Neuronal stem cell (in vitro differentiated cells): ENCODE results near the gene RRP1.

Source experiments
- DNase-seq: peaks from one replicate; pipeline ENCODE4 v3.0.0-alpha.2; 2013; ENCODE audit warnings: low spot score
- H2AFZ ChIP-seq: one replicate; pipeline ENCODE4 v1.6.1; 2013; ENCODE audit warnings: mild to moderate bottlenecking, low read length, inconsistent platforms
- H2AK5ac ChIP-seq: 2 replicates; pipeline ENCODE4 v1.6.1; 2013; ENCODE audit warnings: low read depth, mild to moderate bottlenecking, inconsistent platforms, low read length, moderate library complexity, mixed read lengths
- H2BK120ac ChIP-seq: 2 replicates; pipeline ENCODE4 v1.6.1; 2013; ENCODE audit warnings: low read depth, mild to moderate bottlenecking, inconsistent platforms, low read length, moderate library complexity, mixed read lengths
- H2BK12ac ChIP-seq: one replicate; pipeline ENCODE4 v1.6.1; 2013; ENCODE audit warnings: low read length, inconsistent platforms
- H2BK15ac ChIP-seq: 2 replicates; pipeline ENCODE4 v1.6.1; 2013; ENCODE audit warnings: mild to moderate bottlenecking, low read length, inconsistent platforms, mixed read lengths
- H2BK5ac ChIP-seq: one replicate; pipeline ENCODE4 v1.6.1; 2013; ENCODE audit warnings: inconsistent platforms, mild to moderate bottlenecking, low read length, moderate library complexity
- H3K14ac ChIP-seq: one replicate; pipeline ENCODE4 v1.6.1; 2013; ENCODE audit warnings: low read length, inconsistent platforms
- H3K18ac ChIP-seq: 2 replicates; pipeline ENCODE4 v1.6.1; 2013; ENCODE audit warnings: low read length, inconsistent platforms
- H3K23ac ChIP-seq: 2 replicates; pipeline ENCODE4 v1.6.1; 2013; ENCODE audit warnings: low read depth, mild to moderate bottlenecking, mixed read lengths, low read length, inconsistent platforms; ENCODE audit not compliant: poor library complexity
- H3K27ac ChIP-seq: replicated peaks from 3 replicates; pipeline ENCODE4 v1.5.1; 2013; ENCODE audit warnings: low read length, inconsistent platforms
- H3K27me3 ChIP-seq, 3 experiments: 2 replicates each; pipeline ENCODE4 v1.6.1; 2013; ENCODE audit warnings: low read length in 3 of 3, mild to moderate bottlenecking in 2 of 3, inconsistent platforms in 1 of 3, low read depth in 1 of 3, mixed read lengths in 1 of 3, moderate library complexity in 1 of 3; ENCODE audit not compliant: control insufficient read depth in 3 of 3, insufficient read depth in 3 of 3
- H3K36me3 ChIP-seq, 2 donors: replicated peaks in 1 of 2; 2 replicates each; pipeline ENCODE4 v1.6.1; 2013; ENCODE audit warnings: low read length in 2 of 2; ENCODE audit not compliant: control insufficient read depth in 2 of 2, insufficient read depth in 2 of 2
- H3K4ac ChIP-seq: 2 replicates; pipeline ENCODE4 v1.6.1; 2013; ENCODE audit warnings: inconsistent platforms, mild to moderate bottlenecking, low read length, moderate library complexity
- H3K4me1 ChIP-seq, 2 donors: 1 replicate in 1 of 2; 2 replicates in 1 of 2; pipeline ENCODE4 v1.6.1; 2013; ENCODE audit warnings: low read length in 2 of 2, low read depth in 1 of 2; ENCODE audit not compliant: control insufficient read depth in 2 of 2, insufficient read depth in 1 of 2
- H3K4me2 ChIP-seq: one replicate; pipeline ENCODE4 v1.6.1; 2013; ENCODE audit warnings: mild to moderate bottlenecking, low read length, inconsistent platforms; ENCODE audit not compliant: insufficient read depth, poor library complexity, severe bottlenecking
- H3K4me3 ChIP-seq, 2 donors: 2 replicates each; pipeline ENCODE4 v1.5.1; 2013; ENCODE audit warnings: low read length in 2 of 2, mild to moderate bottlenecking in 2 of 2, inconsistent platforms in 1 of 2, moderate library complexity in 1 of 2
- H3K79me1 ChIP-seq: one replicate; pipeline ENCODE4 v1.6.1; 2013; ENCODE audit warnings: low read depth, mild to moderate bottlenecking, inconsistent platforms, low read length, moderate library complexity
- H3K9ac ChIP-seq: one replicate; pipeline ENCODE4 v1.6.1; 2013; ENCODE audit warnings: mild to moderate bottlenecking, low read depth, low read length, inconsistent platforms; ENCODE audit not compliant: poor library complexity
- H3K9me3 ChIP-seq, 2 donors: replicated peaks in 1 of 2; 2 replicates each; pipeline versions ENCODE3 to v1.6.1; 2013; ENCODE audit warnings: low read length in 2 of 2, mild to moderate bottlenecking in 2 of 2, inconsistent platforms in 1 of 2, low read depth in 1 of 2, mixed read lengths in 1 of 2, moderate library complexity in 1 of 2; ENCODE audit not compliant: control insufficient read depth in 2 of 2, insufficient read depth in 1 of 2
- H4K8ac ChIP-seq: one replicate; pipeline ENCODE4 v1.6.1; 2013; ENCODE audit warnings: low read depth, mild to moderate bottlenecking, inconsistent platforms, low read length, moderate library complexity
- H4K91ac ChIP-seq: one replicate; pipeline ENCODE4 v1.6.1; 2013; ENCODE audit warnings: low read length, low read depth, mild to moderate bottlenecking, inconsistent platforms; ENCODE audit not compliant: poor library complexity
- WGBS, 2 donors: extraction: QIAGEN DNeasy Blood & Tissue Kit; methylation state at CpG; one replicate each; pipeline ENCODE4 v1.1.7; 2013; ENCODE audit warnings: missing lambda C conversion rate in 2 of 2, mixed read lengths in 1 of 2; ENCODE audit not compliant: insufficient read length in 2 of 2, insufficient replicate concordance in 1 of 2; ENCODE audit errors: extremely low coverage in 2 of 2; 5-methylcytosine and 5-hydroxymethylcytosine counted together

The RRP1 gene

DNA sequence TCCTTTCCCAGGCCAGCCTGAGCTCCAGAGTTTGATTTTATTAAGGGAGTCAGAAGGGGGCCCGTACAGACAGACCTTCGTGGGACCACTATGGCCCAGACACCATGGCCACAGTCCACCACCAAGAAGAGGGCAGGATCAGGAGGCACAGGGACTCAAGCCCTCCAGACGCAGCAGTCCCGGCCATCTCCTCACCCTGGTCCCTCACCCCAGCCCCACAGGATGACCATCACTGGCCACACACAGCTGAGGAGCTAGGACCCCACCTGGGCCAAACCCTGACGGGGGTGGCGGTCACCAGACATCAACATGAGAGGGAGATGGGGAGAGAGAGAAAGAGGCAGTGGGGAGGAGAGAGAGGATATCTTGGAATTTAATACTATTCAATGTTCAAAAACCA, 46.5 kb downstream of the RRP1 start:
- no peak overlapping the region for H3K14ac ChIP-seq
- no peak overlapping the region for H3K9ac ChIP-seq
- H3K27me3 ChIP-seq = no peaks in the 10 kb centered on the region
- H4K91ac ChIP-seq = no peak overlapping the region
- no peaks in the 10 kb centered on the region for H3K36me3 ChIP-seq
- H2BK5ac ChIP-seq = no peak overlapping the region
- peaks cover 3% of the 10 kb centered on the region for H3K79me1 ChIP-seq
- peak overlapping the region; percentile 83 for H2AK5ac ChIP-seq
- no peak overlapping the region for H3K27ac ChIP-seq
- no peak for DNase-seq
- no peak overlapping the region for H2BK120ac ChIP-seq
- no peaks in the 10 kb centered on the region for H3K4me1 ChIP-seq
- H2AFZ ChIP-seq = no peak overlapping the region
- H3K18ac ChIP-seq = no peak overlapping the region
- no peak overlapping the region for H3K23ac ChIP-seq
- no peak overlapping the region for H4K8ac ChIP-seq
- no peak overlapping the region for H3K4me2 ChIP-seq
- no CpG with 5 or more reads among the region's 6 CpGs for WGBS, 2 donors
- no peak overlapping the region for H3K4me3 ChIP-seq
- no peak overlapping the region for H2BK15ac ChIP-seq
- no peak overlapping the region for H3K4ac ChIP-seq
- H3K9me3 ChIP-seq = peaks cover 5 to 14% of the 10 kb centered on the region in 2 donors
- H2BK12ac ChIP-seq = no peak overlapping the region

DNA sequence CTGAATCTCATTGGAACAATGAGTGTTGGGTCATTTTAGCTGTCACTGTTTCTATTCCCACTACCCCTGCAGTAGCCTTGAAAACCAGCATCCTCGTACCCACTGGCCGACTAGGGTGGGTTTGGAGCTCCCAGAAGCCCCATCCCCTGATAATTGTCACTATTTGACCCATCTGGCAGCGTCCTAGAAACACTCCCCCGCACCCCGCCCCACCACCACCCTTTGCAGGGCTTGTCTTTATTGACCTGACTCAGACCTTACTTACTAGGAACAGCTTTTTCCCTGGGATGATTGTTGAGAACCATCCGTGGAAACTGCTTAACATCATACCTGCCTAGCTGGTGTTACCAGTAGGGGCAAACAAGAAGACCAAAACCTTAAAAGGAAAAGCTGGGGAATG, 47.2 kb downstream of the RRP1 start:
- Histone ChIP-seq H4K91ac (no peak overlapping the region), H3K4ac (no peak overlapping the region), H3K9ac (no peak overlapping the region), H3K4me2 (no peak overlapping the region), H3K4me1 (no peaks in the 10 kb centered on the region), H3K23ac (no peak overlapping the region), H3K27ac (no peak overlapping the region), H2AK5ac (no peak overlapping the region), H2BK120ac (no peak overlapping the region), H3K9me3 (peaks cover 5 to 14% of the 10 kb centered on the region in 2 donors), H4K8ac (no peak overlapping the region), H3K14ac (no peak overlapping the region), H3K4me3 (no peak overlapping the region), H2AFZ (no peak overlapping the region), H3K27me3 (no peaks in the 10 kb centered on the region), H2BK12ac (no peak overlapping the region), H2BK15ac (no peak overlapping the region), H3K79me1 (peaks cover 3% of the 10 kb centered on the region), H2BK5ac (no peak overlapping the region), H3K18ac (no peak overlapping the region), H3K36me3 (no peaks in the 10 kb centered on the region)
- DNase-seq = no peak
- WGBS, 2 donors = no CpG with 5 or more reads among the region's 6 CpGs

- H3K14ac ChIP-seq = no peak overlapping the region
- no peak overlapping the region for H3K4ac ChIP-seq
- no peak overlapping the region for H2AFZ ChIP-seq
- no peaks in the 10 kb centered on the region for H3K79me1 ChIP-seq
- no peak overlapping the region for H4K8ac ChIP-seq
- no peak overlapping the region for H3K18ac ChIP-seq
- no peak overlapping the region for H3K4me2 ChIP-seq
- no peak overlapping the region for H2BK12ac ChIP-seq
- H3K27ac ChIP-seq = no peak overlapping the region
- H2BK15ac ChIP-seq = no peak overlapping the region
- H3K23ac ChIP-seq = no peak overlapping the region
- no peak overlapping the region for H2AK5ac ChIP-seq
- H2BK120ac ChIP-seq = no peak overlapping the region
- peaks cover 0 to 2% of the 10 kb centered on the region in 2 donors for H3K9me3 ChIP-seq
- no CpG with 5 or more reads among the region's 3 CpGs for WGBS, 2 donors
- H3K9ac ChIP-seq = no peak overlapping the region
- H2BK5ac ChIP-seq = no peak overlapping the region
- DNase-seq = no peak
- no peaks in the 10 kb centered on the region for H3K27me3 ChIP-seq
- no peaks in the 10 kb centered on the region for H3K4me1 ChIP-seq
- H3K36me3 ChIP-seq = no peaks in the 10 kb centered on the region
- no peak overlapping the region for H3K4me3 ChIP-seq
- no peak overlapping the region for H4K91ac ChIP-seq
Observed at GRCh38 chr21:43840259-43840658, 50.9 kb downstream of the RRP1 start.

- H3K4me2 ChIP-seq = no peak overlapping the region
- no peak overlapping the region for H3K4ac ChIP-seq
- H3K27me3 ChIP-seq = peaks cover 0 to 3% (median 0%) of the 10 kb centered on the region in 3 experiments
- H2BK5ac ChIP-seq = no peak overlapping the region
- no peak for DNase-seq
- H3K36me3 ChIP-seq = no peaks in the 10 kb centered on the region
- no peak overlapping the region for H2AFZ ChIP-seq
- no peak overlapping the region for H3K27ac ChIP-seq
- no peaks in the 10 kb centered on the region for H3K79me1 ChIP-seq
- H3K14ac ChIP-seq = no peak overlapping the region
- no peaks in the 10 kb centered on the region for H3K4me1 ChIP-seq
- no peak overlapping the region for H2BK15ac ChIP-seq
- H3K9ac ChIP-seq = no peak overlapping the region
- no CpG with 5 or more reads among the region's 2 CpGs for WGBS, 2 donors
- H3K23ac ChIP-seq = no peak overlapping the region
- no peak overlapping the region for H3K4me3 ChIP-seq
- H3K9me3 ChIP-seq = peaks cover 0 to 2% of the 10 kb centered on the region in 2 donors
- H2BK120ac ChIP-seq = no peak overlapping the region
- H2BK12ac ChIP-seq = no peak overlapping the region
- H4K91ac ChIP-seq = no peak overlapping the region
- H2AK5ac ChIP-seq = no peak overlapping the region
- H4K8ac ChIP-seq = no peak overlapping the region
- H3K18ac ChIP-seq = no peak overlapping the region
Observed at GRCh38 chr21:43842742-43843141, 53.4 kb downstream of the RRP1 start.
